ENCODE results near the gene STAT2.
"Not testable (repeated sequence)": the region's sequence is repeated elsewhere in the genome, so short reads cannot be mapped to it uniquely, and the experiment has no call there.

Gene STAT2

GRCh38 chr12:56359851-56360767 lies at the start of gene STAT2:
STAT2 (minus strand) TSS chr12:56360107; CDS start chr12:56356571, 3,536 bp downstream.
- in situ Hi-C loops (cut with MboI; ENCODE audit: low sequenced_read_pairs), result no loop called here

DNA sequence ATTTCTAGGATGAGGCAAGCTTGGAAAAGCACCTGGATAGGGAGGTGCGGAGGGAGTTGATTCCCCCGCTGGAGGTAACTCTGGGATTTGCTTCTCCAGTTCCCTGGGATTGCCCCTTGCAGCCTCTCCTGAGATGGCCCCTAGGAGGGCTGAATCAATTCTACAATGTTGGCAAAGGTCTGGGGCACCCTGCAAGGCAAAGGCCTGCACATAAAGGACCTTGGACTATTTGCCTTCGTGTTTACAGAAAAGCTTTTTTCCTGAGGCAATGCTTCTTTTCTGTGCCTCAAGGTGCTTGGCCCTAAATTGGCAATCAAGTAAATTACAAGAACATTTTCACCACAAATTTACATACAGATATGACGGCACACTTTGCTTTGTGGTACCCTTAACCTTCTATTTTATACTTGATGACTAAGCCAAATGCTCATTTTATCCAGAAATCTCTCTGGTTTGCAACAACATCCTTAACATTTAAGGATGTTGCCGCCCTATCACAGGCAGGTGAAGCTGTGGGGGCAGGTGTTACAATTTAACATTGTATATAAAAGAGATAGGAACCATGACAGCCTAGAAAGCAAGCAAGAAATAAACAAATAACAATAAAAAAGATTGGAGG lies 49.0 kb upstream of the STAT2 start:
- in situ Hi-C loops (cut with MboI; ENCODE audit: low sequenced_read_pairs), result no loop called here

DNA sequence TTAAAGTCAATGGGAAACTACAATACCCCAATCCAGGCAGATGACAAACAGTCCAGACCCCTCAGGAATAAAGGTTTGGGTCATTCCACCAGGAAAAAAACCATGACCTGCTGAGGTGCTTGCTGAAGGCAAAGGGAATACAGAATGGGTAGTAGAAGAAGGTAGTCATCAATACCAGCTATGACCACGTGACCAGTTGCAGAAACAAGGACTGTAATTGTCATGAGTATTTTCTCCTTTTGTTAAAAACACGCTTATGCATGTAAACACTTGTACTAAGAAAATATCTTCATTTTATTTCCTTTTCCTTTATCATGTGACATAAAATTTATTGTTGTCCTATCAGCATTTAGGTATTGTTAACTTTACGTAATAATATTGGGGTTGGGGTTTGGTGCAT lies 44.3 kb upstream of the STAT2 start:
- in situ Hi-C loops (cut with MboI; ENCODE audit: low sequenced_read_pairs), result not testable (repeated sequence)

GRCh38 chr12:56401612-56402011 lies 41.7 kb upstream of the STAT2 start:
- in situ Hi-C loops (cut with MboI; ENCODE audit: low sequenced_read_pairs), result not testable (repeated sequence)

- in situ Hi-C loops (cut with MboI; ENCODE audit: low sequenced_read_pairs), result not testable (repeated sequence)
These were observed 41.2 kb upstream of the STAT2 start for GRCh38 chr12:56401125-56401524.

DNA sequence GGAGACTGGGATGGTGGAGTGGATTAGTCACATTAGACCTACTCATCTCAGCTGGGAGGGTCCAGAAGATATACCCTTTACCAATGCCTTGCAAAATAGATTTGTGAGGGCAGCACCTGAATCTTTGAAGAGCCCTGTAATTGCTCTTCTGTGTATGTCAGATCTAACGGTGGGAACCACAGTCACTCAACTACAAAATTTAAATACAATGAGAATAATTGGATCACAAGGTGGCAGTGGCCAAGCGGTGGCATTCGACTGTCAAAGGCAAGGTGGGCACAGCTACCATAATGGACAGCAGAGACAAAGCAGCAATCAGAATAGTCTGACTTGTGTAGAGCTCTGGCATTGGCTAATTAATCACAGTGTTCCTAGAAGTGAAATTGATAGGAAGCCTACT lies 39.6 kb upstream of the STAT2 start:
- in situ Hi-C loops (cut with MboI; ENCODE audit: low sequenced_read_pairs), result not testable (repeated sequence)

DNA sequence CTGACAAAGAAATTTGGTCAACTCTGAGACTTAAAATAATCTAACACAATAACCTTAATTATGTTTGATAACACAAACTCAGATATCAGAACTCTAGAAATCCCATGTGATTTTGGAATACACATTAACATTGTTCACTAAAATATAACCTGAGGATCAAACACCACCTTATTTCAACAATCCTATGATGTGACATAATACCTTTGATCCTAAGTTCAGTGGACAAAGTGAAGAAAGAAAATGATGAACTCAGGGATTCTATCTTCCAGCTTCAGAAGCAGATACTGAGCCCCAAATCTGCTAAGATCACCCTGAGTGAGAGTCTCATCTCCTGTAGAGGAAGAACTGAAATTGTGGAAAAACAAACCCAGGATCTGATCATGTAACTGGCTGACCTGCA lies 38.4 kb upstream of the STAT2 start:
- in situ Hi-C loops (cut with MboI; ENCODE audit: low sequenced_read_pairs), result no loop called here

GRCh38 chr12:56392331-56392730 lies 32.4 kb upstream of the STAT2 start:
- in situ Hi-C loops (cut with MboI; ENCODE audit: low sequenced_read_pairs), result no loop called here

DNA sequence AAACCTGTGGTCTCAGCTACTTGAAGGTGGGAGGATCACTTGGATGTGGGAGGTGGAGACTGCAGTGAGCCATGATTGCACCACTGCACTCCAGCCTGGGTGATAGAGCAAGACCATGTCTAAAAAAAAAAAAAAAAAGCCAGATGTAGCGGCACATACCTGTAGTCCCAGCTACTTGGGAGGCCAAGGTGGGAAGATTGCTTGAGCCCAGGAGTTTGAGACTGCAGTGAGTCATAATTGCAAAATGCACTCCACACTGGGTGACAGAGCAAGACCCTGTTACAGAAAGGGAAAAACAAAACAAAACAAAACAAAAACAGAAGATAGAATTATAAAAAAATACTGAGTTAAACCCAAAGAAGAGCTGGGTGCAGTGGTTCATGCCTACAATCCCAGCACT lies 31.8 kb upstream of the STAT2 start:
- in situ Hi-C loops (cut with MboI; ENCODE audit: low sequenced_read_pairs), result no loop called here

- in situ Hi-C loops (cut with MboI; ENCODE audit: low sequenced_read_pairs), result no loop called here
These were observed 29.5 kb upstream of the STAT2 start for GRCh38 chr12:56389412-56389811.

DNA sequence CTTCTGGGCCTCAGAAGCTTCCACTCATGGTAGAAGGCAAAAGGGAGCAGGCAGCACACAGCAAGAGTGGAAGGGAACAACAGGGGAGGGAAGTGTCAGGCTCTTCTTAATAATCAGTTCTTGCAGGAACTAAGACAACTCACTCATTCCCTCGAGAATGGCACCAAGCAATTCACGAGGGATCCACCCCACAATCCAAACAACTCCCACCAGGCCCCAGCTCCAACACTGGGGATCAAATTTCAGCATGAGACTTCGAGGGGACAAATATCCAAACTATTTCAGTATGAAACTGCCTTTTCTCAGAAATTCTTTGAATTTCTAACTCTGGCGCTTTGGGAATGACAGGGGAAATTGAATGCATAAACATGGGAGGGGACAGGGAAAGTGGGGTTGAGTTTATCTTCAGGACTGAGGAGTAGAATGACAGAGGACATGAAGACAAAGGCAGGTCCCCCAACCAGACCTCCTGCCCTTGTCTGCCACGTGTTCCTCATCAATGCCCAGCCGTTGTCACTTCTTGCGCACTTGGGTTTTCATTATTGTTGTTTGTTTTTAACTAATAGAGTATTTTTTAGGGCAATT lies 27.3 kb upstream of the STAT2 start:
- in situ Hi-C loops (cut with MboI; ENCODE audit: low sequenced_read_pairs), result no loop called here

DNA sequence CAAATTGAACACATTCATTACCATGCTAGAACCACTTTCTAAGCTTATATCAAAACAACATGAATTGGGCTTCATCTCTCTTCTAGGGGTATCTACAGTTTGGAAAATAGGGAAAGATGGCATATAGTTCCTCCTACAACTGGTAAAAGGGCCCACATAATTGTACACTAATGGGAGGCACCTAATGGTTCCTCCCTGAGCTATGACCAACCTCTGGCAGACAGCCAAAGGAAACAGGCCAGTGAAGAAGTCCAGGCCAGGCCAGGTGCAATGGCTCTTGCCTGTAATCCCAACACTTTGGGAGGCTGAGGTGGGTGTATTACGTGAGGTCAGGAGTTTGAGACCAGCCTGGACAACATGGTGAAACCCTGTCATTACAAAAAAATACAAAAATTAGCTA lies 26.0 kb upstream of the STAT2 start:
- in situ Hi-C loops (cut with MboI; ENCODE audit: low sequenced_read_pairs), result no loop called here

- in situ Hi-C loops (cut with MboI; ENCODE audit: low sequenced_read_pairs), result no loop called here
These were observed 22.7 kb upstream of the STAT2 start for GRCh38 chr12:56382611-56383010.

DNA sequence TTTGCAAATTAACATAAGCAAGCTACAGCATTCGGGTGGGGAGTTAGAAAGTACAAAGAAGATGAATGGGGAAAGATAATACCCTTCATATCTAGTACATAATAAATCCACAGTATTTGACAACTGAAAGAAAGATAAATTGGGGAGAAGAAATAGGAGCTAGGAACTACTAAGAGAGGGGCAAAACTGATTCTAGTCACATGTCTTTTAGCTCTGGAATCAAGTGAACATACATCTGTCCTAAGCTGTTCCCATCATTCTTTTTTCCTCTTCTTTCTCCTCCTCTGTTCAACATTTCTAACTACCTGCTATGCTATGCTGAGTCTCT lies 18.0 kb upstream of the STAT2 start:
- in situ Hi-C loops (cut with MboI; ENCODE audit: low sequenced_read_pairs), result no loop called here

GRCh38 chr12:56377310-56377988 lies 17.5 kb upstream of the STAT2 start:
- in situ Hi-C loops (cut with MboI; ENCODE audit: low sequenced_read_pairs), result no loop called here

DNA sequence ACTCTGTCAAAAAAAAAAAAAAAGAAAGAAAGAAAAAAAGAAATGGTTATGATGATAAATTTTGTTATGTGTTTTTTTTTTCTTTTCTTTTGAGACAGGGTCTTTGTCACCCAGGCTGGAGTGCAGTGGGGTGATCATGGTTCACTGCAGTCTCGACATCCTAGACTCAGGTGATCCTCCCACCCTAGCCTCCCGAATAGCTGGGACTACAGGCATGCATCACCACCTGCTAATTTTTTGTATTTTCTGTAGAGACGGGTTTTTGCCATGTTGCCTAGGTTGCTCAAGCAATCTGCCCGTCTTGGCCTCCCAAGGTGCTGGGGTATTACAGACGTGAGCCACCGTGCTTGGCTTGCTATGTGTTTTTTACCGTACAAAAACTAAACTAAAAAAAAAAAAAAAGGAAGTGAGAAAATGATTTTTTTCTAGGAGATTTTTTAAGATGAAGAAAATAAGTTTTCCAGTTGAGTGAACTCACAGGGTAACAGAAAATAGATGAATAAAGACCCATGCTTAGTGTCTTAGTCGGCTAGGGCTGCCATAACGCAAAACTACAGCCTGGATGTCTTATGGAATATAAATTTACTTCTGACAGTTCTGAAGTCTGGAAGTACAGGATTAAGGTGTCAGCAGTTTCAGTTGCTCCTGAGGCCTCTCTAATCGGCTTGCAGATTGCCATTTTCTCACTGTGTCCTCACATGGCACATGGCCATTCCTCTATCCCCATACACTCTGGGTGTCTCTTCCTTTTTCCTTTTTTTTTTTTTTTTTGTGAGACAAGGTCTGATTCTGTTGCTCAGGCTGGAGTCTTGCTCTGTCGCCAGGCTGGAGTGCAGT lies 15.9 kb upstream of the STAT2 start:
- in situ Hi-C loops (cut with MboI; ENCODE audit: low sequenced_read_pairs), result no loop called here

DNA sequence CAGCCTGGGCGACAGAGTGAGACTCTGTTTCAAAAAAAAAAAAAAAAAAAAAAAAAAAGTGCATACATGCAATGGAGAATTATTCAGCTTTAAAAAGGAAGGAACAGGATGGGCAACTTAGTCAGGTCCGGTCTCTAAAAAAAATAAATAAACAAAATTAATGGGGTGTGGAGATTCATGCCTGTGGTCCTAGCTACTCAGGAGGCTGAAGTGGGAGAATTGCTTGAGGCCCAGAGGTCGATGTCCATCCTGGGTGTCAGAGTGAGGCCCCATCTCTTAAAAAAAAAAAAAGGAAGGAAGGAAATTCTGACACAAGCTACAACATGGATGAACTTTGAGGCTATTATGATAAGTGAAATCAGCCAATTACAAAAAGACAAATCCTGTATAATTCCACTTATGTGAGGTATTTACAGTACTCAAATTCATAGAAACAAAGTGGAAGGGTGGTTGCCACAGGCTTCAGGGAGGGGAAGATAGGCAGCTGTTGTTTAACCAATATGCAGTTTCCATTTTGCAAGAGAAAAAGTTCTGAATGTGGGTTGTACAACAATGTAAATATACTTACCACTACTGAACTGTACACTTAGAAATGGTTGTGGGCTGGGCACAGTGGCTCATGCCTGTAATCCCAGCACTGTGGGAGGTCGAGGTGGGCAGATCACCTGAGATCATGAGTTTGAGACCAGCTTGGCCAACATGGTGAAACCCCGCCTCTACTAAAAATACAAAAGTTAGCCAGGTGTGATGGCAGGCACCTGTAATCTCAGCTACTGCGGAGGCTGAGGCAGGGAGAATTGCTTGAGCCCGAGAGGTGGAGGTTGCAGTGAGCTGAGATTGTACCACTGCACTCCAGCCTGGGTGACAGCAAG lies 15.1 kb upstream of the STAT2 start:
- in situ Hi-C loops (cut with MboI; ENCODE audit: low sequenced_read_pairs), result no loop called here

DNA sequence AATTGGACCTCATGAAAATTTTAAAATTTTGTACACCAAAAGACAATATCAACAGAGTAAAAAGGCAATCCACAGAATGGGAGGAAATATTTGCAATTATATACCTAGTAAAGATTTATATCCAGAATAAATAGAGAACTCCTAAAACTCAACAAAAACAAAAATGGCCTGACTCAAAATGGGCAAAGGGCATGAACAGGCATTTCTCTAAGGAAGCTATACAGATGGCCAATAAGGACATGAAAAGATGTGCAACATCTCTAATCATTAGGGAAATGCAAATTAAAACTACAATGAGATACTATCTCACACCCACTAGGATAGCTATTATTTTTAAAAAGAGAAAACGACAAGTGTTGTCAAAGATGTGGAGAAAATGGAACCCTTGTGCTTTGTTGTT lies 13.6 kb upstream of the STAT2 start:
- in situ Hi-C loops (cut with MboI; ENCODE audit: low sequenced_read_pairs), result no loop called here

GRCh38 chr12:56366948-56367347 lies 7.0 kb upstream of the STAT2 start:
- in situ Hi-C loops (cut with MboI; ENCODE audit: low sequenced_read_pairs), result no loop called here
